Coronary artery (tissue), 2 donors: ENCODE data around the gene STX2.

Experiments used
- DNase-seq: peaks from one replicate; pipeline ENCODE4 v3.0.0-alpha.2; 2017; ENCODE audit warnings: low spot score
- H3K27ac ChIP-seq, 2 donors: fragments of 200-600 bp; sonication (generic); one replicate each; pipeline ENCODE4 v1.5.1; 2016 to 2019
- H3K4me3 ChIP-seq: fragments of 200-600 bp; sonication (generic); 2 replicates; pipeline ENCODE4 v1.5.1; 2016; ENCODE audit warnings: mild to moderate bottlenecking, moderate library complexity
- CTCF ChIP-seq: fragments of 200-600 bp; sonication (generic); IDR thresholded peaks from one replicate; pipeline ENCODE4 v1.5.1; 2019; ENCODE audit warnings: antibody characterized with exemption

Gene STX2

GRCh38 chr12:130835436-130835835 is 3.6 kb downstream of the STX2 start:
- H3K4me3 ChIP-seq: no peak overlapping the region
- no peak overlapping the region for H3K27ac ChIP-seq
- no peak for TF ChIP-seq CTCF
- no peak for DNase-seq

GRCh38 chr12:130835011-130835410 is 4.0 kb downstream of the STX2 start:
- no peak for TF ChIP-seq CTCF
- no peak overlapping the region for H3K27ac ChIP-seq
- peak; percentile 50 for DNase-seq
- no peak overlapping the region for H3K4me3 ChIP-seq

- no peak for TF ChIP-seq CTCF
- H3K27ac ChIP-seq: no peak overlapping the region
- no peak overlapping the region for H3K4me3 ChIP-seq
- DNase-seq: peak; percentile 76
Observed at GRCh38 chr12:130832561-130833209, 6.4 kb downstream of the STX2 start.

GRCh38 chr12:130831876-130832405 is 7.1 kb downstream of the STX2 start:
- no peak for TF ChIP-seq CTCF

GRCh38 chr12:130831246-130831645 is 7.8 kb downstream of the STX2 start:
- TF ChIP-seq CTCF: no peak
- no peak overlapping the region for H3K27ac ChIP-seq
- H3K4me3 ChIP-seq: no peak overlapping the region
- DNase-seq: no peak

More at GRCh38 chr12:130831876-130832405, 7.1 kb downstream of the STX2 start:
- H3K27ac ChIP-seq: no peak overlapping the region
- peak; percentile 53 for DNase-seq
- H3K4me3 ChIP-seq: no peak overlapping the region

- Histone ChIP-seq H3K27ac (no peak overlapping the region), H3K4me3 (no peak overlapping the region)
- TF ChIP-seq CTCF: no peak
- DNase-seq: no peak
Observed at GRCh38 chr12:130830246-130830551, 8.9 kb downstream of the STX2 start.

- Histone ChIP-seq H3K27ac (no peak overlapping the region), H3K4me3 (no peak overlapping the region)
- TF ChIP-seq CTCF: no peak
- DNase-seq: peak; percentile 57
Observed at GRCh38 chr12:130829391-130830245, 9.4 kb downstream of the STX2 start.
